AG04450 (cell line): ENCODE data around the gene ADAMTS6. TPM values are rescaled to one million over a fixed set of nuclear protein-coding genes. Genes with fewer than 3 reads are reported as not detected.

Experiments used
- CTCF ChIA-PET: fragments of 300-600, 350-600 bp; formaldehyde crosslinking; extraction: SDS; loops from one replicate; lab custom pipeline; 2022; ENCODE audit warnings: antibody characterized with exemption, inconsistent platforms; lab: Charles Lee
- POLR2A ChIA-PET: fragments of 350-600 bp; formaldehyde crosslinking; extraction: SDS; loops from one replicate; lab custom pipeline; 2021; ENCODE audit warnings: antibody characterized with exemption, inconsistent platforms; lab: Yijun Ruan, JAX
- DNase-seq: peaks from one replicate; pipeline ENCODE4 v3.0.0-alpha.2; 2011; ENCODE audit warnings: low read depth, low spot score
- H3K27ac ChIP-seq: one replicate; pipeline ENCODE4 v1.5.1; 2012; ENCODE audit warnings: low read depth, low read length, control low read depth
- H3K27me3 ChIP-seq: one replicate; pipeline ENCODE4 v1.6.0; 2012; ENCODE audit warnings: low read length; ENCODE audit not compliant: control insufficient read depth, insufficient read depth
- H3K4me3 ChIP-seq: 2 replicates; pipeline ENCODE4 v1.5.1; 2011; ENCODE audit warnings: mild to moderate bottlenecking, low read depth, low read length, control low read depth
- H3K9me3 ChIP-seq: 2 replicates; pipeline ENCODE4 v1.5.1; 2012; ENCODE audit warnings: low read length; ENCODE audit not compliant: control insufficient read depth, insufficient read depth
- polyA plus RNA-seq: library from polyadenylated mRNA; depleted of rRNA; stranded (reverse); fragments of >200 nt; gene quantifications from 2 replicates; pipeline ENCODE4 v1.2.3, GENCODE V29; 2011
- TF ChIP-seq, protein P1 (sequence below): IDR thresholded peaks from 2 replicates; pipeline ENCODE4 v1.5.1; 2011; ENCODE audit warnings: low read depth, low read length, control low read depth, inconsistent platforms

The ADAMTS6 gene
- polyA plus RNA-seq, 1 experiment = 22.5 TPM

DNA sequence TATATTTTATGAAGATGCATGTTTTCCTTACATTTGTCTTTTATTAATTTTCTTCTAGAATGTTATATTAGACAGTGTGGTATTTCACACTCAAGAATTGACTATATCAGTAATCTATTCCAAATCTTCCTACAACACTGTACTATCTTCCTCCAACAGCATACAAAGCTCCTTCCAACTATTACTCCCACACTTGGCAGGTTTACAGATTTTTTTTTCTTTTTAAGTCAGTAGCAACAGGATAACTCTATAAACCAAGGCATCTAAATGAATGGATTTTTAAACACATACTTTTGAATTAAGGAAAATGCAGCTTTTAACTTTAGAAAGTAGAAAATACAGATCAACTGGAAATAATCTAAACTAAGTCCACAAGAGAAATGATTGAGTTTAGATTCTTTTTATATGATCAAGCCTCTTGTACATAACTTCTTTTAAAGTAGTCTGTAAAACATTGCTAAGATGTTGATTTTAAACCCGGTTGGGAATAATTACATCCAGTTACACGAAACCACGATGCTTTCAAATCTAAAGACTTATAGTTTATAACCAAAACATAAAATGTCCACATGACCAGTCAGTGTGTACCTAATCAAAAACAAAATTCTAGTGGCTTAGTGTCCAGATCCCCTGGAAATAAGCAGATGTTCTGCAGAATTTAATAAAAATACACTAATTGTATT is 281.6 kb downstream of the ADAMTS6 start:
- POLR2A ChIA-PET = interaction anchor here (1.0 to 1.3 kb wide), 4 partner anchors 9 to 280 kb away, joined by 3 to 5 read pairs (median 3); no protein-coding TSS in a partner anchor
- peak; percentile 37 for DNase-seq
- TF ChIP-seq, protein P1, sequence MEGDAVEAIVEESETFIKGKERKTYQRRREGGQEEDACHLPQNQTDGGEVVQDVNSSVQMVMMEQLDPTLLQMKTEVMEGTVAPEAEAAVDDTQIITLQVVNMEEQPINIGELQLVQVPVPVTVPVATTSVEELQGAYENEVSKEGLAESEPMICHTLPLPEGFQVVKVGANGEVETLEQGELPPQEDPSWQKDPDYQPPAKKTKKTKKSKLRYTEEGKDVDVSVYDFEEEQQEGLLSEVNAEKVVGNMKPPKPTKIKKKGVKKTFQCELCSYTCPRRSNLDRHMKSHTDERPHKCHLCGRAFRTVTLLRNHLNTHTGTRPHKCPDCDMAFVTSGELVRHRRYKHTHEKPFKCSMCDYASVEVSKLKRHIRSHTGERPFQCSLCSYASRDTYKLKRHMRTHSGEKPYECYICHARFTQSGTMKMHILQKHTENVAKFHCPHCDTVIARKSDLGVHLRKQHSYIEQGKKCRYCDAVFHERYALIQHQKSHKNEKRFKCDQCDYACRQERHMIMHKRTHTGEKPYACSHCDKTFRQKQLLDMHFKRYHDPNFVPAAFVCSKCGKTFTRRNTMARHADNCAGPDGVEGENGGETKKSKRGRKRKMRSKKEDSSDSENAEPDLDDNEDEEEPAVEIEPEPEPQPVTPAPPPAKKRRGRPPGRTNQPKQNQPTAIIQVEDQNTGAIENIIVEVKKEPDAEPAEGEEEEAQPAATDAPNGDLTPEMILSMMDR = no peak
- H3K4me3 ChIP-seq = no peak overlapping the region
- no peaks in the 10 kb centered on the region for H3K27me3 ChIP-seq
- CTCF ChIA-PET = interaction anchor here (1.0 kb wide), 1 partner anchor 389 kb away, joined by 5 read pairs; no protein-coding TSS in a partner anchor
- no peaks in the 10 kb centered on the region for H3K9me3 ChIP-seq
- no peak overlapping the region for H3K27ac ChIP-seq

- no peaks in the 10 kb centered on the region for H3K9me3 ChIP-seq
- TF ChIP-seq, protein P1 = no peak
- peak overlapping the region; percentile 89 for H3K27ac ChIP-seq
- ChIA-PET POLR2A (interaction anchor here (0.6 to 1.3 kb wide), 5 partner anchors 48 to 283 kb away, joined by 3 to 4 read pairs (median 3); partner anchors contain the start of gene ADAMTS6), CTCF (interaction anchor here (0.7 kb wide), 3 partner anchors 91 to 371 kb away, joined by 3 to 4 read pairs (median 4); no protein-coding TSS in a partner anchor)
- H3K4me3 ChIP-seq = no peak overlapping the region
- H3K27me3 ChIP-seq = no peaks in the 10 kb centered on the region
- DNase-seq = peak; percentile 97
Measured at GRCh38 chr5:65198456-65199120, 283.1 kb downstream of the ADAMTS6 start.

DNA sequence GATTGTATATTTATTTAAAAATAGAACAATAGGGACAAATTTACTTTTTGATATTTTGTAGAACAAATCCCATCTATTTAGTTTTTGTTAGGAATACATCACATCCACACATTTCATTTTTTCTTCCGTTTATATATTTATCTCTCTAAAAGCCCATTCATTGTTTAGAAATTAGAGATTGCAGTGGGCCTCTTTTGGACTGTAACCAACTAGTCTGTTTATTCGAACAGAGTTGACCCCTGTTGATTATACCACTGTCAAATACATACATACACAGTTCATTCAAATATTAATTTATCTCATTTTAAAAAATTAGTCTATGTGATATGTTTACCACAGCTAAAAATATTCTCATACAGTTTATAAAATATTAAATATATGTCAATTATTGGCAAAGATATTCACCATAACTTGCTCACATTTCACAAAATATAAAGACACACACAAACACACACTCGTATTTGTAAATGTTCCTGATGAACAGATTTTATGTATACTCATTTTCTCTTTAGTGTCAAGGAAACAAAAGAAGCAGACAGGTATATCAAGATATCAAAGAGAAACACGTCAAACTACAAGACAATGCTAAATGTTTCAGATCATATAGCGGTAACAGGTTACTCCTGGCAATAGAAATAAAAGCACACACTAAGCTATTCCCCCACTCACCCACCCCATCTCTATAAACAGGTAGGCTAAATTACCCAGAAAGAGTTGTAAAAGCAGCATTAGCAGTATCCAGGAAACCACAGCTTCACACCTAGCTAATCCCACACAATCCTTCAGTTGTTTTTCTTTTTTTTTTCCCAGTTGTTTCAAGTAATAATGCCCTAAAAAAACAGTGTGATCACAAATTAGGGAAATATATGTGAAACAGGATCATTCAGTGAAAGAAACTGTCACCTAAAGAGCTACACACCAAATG is 283.9 kb downstream of the ADAMTS6 start:
- no peaks in the 10 kb centered on the region for H3K9me3 ChIP-seq
- POLR2A ChIA-PET = interaction anchor here (0.6 to 1.3 kb wide), 5 partner anchors 47 to 284 kb away, joined by 3 to 4 read pairs (median 3); partner anchors contain the start of gene ADAMTS6
- DNase-seq = no peak
- CTCF ChIA-PET = interaction anchor here (0.7 kb wide), 3 partner anchors 90 to 370 kb away, joined by 3 to 4 read pairs (median 4); no protein-coding TSS in a partner anchor
- TF ChIP-seq, protein P1 = no peak
- peak overlapping the region; percentile 89 for H3K27ac ChIP-seq
- no peaks in the 10 kb centered on the region for H3K27me3 ChIP-seq
- no peak overlapping the region for H3K4me3 ChIP-seq

- Histone ChIP-seq H3K4me3 (no peak overlapping the region), H3K9me3 (no peaks in the 10 kb centered on the region), H3K27ac (no peak overlapping the region), H3K27me3 (no peaks in the 10 kb centered on the region)
- POLR2A ChIA-PET = no interaction called here
- TF ChIP-seq, protein P1 = no peak
- CTCF ChIA-PET = interaction anchor here (0.6 to 1.4 kb wide), 2 partner anchors 9 to 94 kb away, joined by 3 to 5 read pairs; no protein-coding TSS in a partner anchor
- no peak for DNase-seq
Measured at GRCh38 chr5:65194871-65195270, 286.8 kb downstream of the ADAMTS6 start.
